Measurements from ENCODE around the gene FREY1. TPM values are rescaled to one million over a fixed set of nuclear protein-coding genes. Genes with fewer than 3 reads are reported as not detected.
A peak's percentile ranks its signal among the peaks of the same experiment; 100 is the strongest.

FREY1 gene
- total RNA-seq, 1 donor from 2014 or later: 0.85 TPM

GRCh38 chr11:45928535-45929215 is 21.6 kb upstream of the FREY1 start:
- no peak for DNase-seq

- DNase-seq: no peak
Measured at GRCh38 chr11:45927684-45928413, 20.8 kb upstream of the FREY1 start.

- no peak for DNase-seq
Measured at GRCh38 chr11:45927332-45927683, 20.2 kb upstream of the FREY1 start.

- no peak for DNase-seq
Measured at GRCh38 chr11:45926536-45927331, 19.7 kb upstream of the FREY1 start.

GRCh38 chr11:45926001-45926401 is 18.9 kb upstream of the FREY1 start:
- no peak for DNase-seq

- DNase-seq: no peak
Measured at GRCh38 chr11:45925550-45925949, 18.5 kb upstream of the FREY1 start.

- no peak for DNase-seq
Measured at GRCh38 chr11:45924927-45925326, 17.9 kb upstream of the FREY1 start.

GRCh38 chr11:45924036-45924915 is 17.2 kb upstream of the FREY1 start:
- no peak for DNase-seq

GRCh38 chr11:45922425-45923082 is 15.5 kb upstream of the FREY1 start, which contains the start of gene LARGE2:
LARGE2 (plus strand) TSS chr11:45922656; CDS start chr11:45922883, 227 bp downstream.
- DNase-seq: no peak

GRCh38 chr11:45921561-45922424 is 14.7 kb upstream of the FREY1 start:
- no peak for DNase-seq

GRCh38 chr11:45920531-45921477 is 13.7 kb upstream of the FREY1 start:
- DNase-seq: no peak

GRCh38 chr11:45919806-45920530 is 12.9 kb upstream of the FREY1 start:
- DNase-seq: no peak

- no peak for DNase-seq
Measured at GRCh38 chr11:45918962-45919675, 12.0 kb upstream of the FREY1 start.

GRCh38 chr11:45918331-45918941 is 11.4 kb upstream of the FREY1 start:
- DNase-seq: peak; percentile 82

GRCh38 chr11:45917623-45918330 is 10.7 kb upstream of the FREY1 start, which contains the start of gene PEX16:
PEX16 (minus strand) TSS chr11:45917877; CDS start chr11:45917811, 66 bp downstream.
- DNase-seq: peak; percentile 99

- DNase-seq: no peak
Measured at GRCh38 chr11:45917286-45917622, 10.2 kb upstream of the FREY1 start.

GRCh38 chr11:45915446-45915845 is 8.4 kb upstream of the FREY1 start:
- DNase-seq: no peak

All from dermis blood vessel endothelial cell (primary cell).